ENCODE results near the gene ASAP3. TPM values are rescaled to one million over a fixed set of nuclear protein-coding genes. Genes with fewer than 3 reads are reported as not detected.
A peak's percentile ranks its signal among the peaks of the same experiment; 100 is the strongest.

Gene ASAP3
- total and polyA plus RNA-seq, 2 of the 13 experiments (the other 11 are each of a cell fraction or from before 2014, with no cell fraction given) = 32.6 to 37.0 TPM

DNA sequence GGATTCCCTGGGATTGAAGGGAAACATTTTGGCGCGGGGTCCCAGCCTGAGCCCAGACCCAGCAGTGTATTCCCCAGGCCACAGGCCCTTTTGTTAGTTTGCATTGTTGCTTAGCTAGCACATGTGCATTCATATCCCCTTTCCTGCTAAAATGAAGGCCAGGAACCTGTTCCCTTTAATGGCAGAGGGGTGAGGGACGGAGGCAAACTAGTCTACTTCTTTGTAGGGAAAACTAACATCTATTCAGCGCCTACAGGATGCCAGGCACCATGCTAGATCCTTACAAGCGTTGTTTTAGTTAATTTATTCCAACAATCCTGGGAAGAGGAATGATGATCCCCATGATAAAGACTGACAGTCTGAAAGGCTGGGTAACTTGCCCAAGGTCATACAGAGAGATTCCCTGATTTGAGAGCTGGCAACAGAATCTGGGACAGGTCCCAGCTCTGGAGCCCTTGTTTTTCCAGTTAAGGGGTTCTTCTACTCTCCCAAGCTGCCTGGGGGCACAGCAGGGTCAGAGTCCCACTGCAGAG, 47.6 kb upstream of the ASAP3 start (continued):
- TF ChIP-seq, protein P1, sequence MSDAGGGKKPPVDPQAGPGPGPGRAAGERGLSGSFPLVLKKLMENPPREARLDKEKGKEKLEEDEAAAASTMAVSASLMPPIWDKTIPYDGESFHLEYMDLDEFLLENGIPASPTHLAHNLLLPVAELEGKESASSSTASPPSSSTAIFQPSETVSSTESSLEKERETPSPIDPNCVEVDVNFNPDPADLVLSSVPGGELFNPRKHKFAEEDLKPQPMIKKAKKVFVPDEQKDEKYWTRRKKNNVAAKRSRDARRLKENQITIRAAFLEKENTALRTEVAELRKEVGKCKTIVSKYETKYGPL (CRISPR knock-in tag; IDR thresholded peaks at IDR 0.05) = no peak
- TF ChIP-seq ZBTB21 (CRISPR knock-in tag; IDR thresholded peaks at IDR 0.05) (no peak), HMG20B (CRISPR knock-in tag; conservative IDR thresholded peaks at IDR 0.05) (no peak)

DNA sequence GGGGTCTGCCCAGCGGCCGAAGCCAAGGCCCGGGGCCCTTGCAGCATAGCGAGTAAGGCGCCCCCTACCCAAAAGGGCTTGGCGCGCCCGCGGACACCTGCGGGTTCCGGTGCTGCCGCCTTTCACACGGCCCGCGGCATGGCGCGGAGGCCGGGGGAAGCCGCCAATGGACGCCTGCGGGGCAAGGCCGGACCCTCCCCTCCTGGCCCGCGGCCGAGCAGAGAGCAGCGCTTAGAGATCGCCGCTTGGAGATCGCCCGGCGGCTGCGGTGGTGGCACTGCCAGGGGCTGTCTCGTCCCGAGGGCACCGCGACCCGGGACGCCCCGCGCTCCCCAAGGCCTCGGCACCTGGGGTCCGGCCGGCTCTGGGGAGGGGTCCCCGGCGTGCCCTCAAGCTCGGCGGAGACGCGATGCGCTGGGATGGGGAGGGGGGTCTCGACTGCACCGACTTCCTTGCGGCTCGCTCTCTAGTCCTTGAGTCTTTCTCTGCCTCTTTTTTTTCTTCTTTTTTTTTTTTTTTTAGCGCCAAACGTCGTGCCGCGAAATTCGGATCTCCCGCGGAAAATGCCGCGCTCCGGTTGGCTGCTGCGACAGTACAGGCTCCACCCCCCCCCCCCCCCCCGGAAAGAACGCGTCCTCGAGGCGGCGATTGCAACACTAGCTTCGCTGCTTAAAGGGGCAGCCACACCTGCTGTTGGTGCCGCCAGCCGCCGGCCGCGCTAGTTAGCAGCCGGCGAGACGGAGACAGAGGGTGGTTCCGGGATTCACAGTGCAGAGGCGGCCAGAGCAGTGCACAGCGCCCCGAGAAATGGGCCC, 47.0 kb upstream of the ASAP3 start, which contains the start of gene E2F2:
TSS of gene E2F2 (minus strand) at position 487 of the 815 bp plus-strand sequence. CDS start at position 47, 440 bp downstream.
- in situ Hi-C loops (cut with HindIII; ENCODE audit: extremely low pct_ligation_motif_present, low pct_unique_long_range_greater_than_20kb) (loop anchor here (5.0 to 10.0 kb wide), 2 partner anchors 34 to 186 kb away; partner anchors contain the start of gene HNRNPR), intact Hi-C loops (cut with micrococcal nuclease; ENCODE audit: unreplicated experiment) (loop anchor here (10.0 kb wide), 1 partner anchor 166 kb away; the partner anchor contains the start of gene ZNF436)
- H3K4me3 ChIP-seq (replicated peaks in 1 of 3; ENCODE audit: insufficient read depth in 1 of 3, low read depth in 2 of 3, low read length in 3 of 3) = peak within 1 kb of the TSS; percentile 75 to 83 (median 77)
- H2AFZ ChIP-seq (ENCODE audit: low read length) = peak within 1 kb of the TSS; percentile 84
- peak within 1 kb of the TSS; percentile 65 for H3K9ac ChIP-seq (ENCODE audit: insufficient read depth, low read depth, low read length)
- H4K20me1 ChIP-seq (ENCODE audit: insufficient read depth, low read length) = no peaks in the 10 kb centered on the region
- no peaks in the 10 kb centered on the region for H3K9me3 ChIP-seq (ENCODE audit: low read length)
- peak within 1 kb of the TSS; percentile 100 for H3K4me2 ChIP-seq (ENCODE audit: low read depth, low read length)
- peak; percentile 84 for ATAC-seq
- H3K79me2 ChIP-seq (ENCODE audit: insufficient read depth, low read length) = no peaks in the 10 kb centered on the region
- FAIRE-seq = peak; percentile 15
- POLR2A ChIA-PET = interaction anchor here (0.6 to 1.0 kb wide), 4 partner anchors 9 to 363 kb away, joined by 3 to 6 read pairs (median 4); partner anchors contain the start of genes HNRNPR and LUZP1
- no peaks in the 10 kb centered on the region for H3K36me3 ChIP-seq (replicated peaks in 1 of 2; ENCODE audit: control insufficient read depth in 1 of 2, insufficient read depth in 2 of 2, low read length in 2 of 2)
- BruUV-seq (replicated peaks) = TSS peak; percentile 74
- H3K27me3 ChIP-seq (ENCODE audit: control insufficient read depth in 1 of 2, insufficient read depth in 2 of 2, low read length in 2 of 2) = no peaks in the 10 kb centered on the region
- CTCF ChIA-PET (ENCODE audit: low intra/inter-chr PET ratio, low total read pairs) = no interaction called here
- peak; percentile 80 for DNase-seq (ENCODE audit: low spot score)
- peak within 1 kb of the TSS; percentile 58 for H3K27ac ChIP-seq (ENCODE audit: extremely low read length, insufficient read depth, low read length)
- H3K4me1 ChIP-seq (ENCODE audit: insufficient read depth, low read length) = peaks cover 89% of the 10 kb centered on the region
- 1% methylated on average over 30 of the region's 85 CpGs for WGBS (ENCODE audit: low lambda C conversion rate)
- TF ChIP-seq SRF (IDR thresholded peaks at IDR 0.05; ENCODE audit: low read depth, low read length) (no peak), ZNF775 (CRISPR knock-in tag; IDR thresholded peaks at IDR 0.05; ENCODE audit: borderline replicate concordance) (peak; percentile 57; the same call in 1 of the 2 replicates), RFX5 (IDR thresholded peaks at IDR 0.05; ENCODE audit: low read depth, low read length) (no peak), ZNF550 (CRISPR knock-in tag; IDR thresholded peaks at IDR 0.05; ENCODE audit: borderline replicate concordance) (peak; percentile 20; the same call in 1 of the 2 replicates), ZNF235 (CRISPR knock-in tag; IDR thresholded peaks at IDR 0.05; ENCODE audit: borderline replicate concordance) (peak; percentile 78; the same call in 1 of the 2 replicates), RAD51 (IDR thresholded peaks at IDR 0.05; ENCODE audit: borderline replicate concordance) (no peak), HCFC1 (IDR thresholded peaks at IDR 0.05; ENCODE audit: low read depth, low read length) (no peak), CREM (IDR thresholded peaks at IDR 0.05) (peak; percentile 39; the same call in 1 of the 2 replicates), CREM (CRISPR knock-in tag; IDR thresholded peaks at IDR 0.05) (no peak), ZNF292 (CRISPR knock-in tag; IDR thresholded peaks at IDR 0.05; ENCODE audit: borderline replicate concordance, low read depth) (peak; percentile 83), ELF3 (CRISPR knock-in tag; IDR thresholded peaks at IDR 0.05) (peak; percentile 80)
- TF ChIP-seq, protein P2, sequence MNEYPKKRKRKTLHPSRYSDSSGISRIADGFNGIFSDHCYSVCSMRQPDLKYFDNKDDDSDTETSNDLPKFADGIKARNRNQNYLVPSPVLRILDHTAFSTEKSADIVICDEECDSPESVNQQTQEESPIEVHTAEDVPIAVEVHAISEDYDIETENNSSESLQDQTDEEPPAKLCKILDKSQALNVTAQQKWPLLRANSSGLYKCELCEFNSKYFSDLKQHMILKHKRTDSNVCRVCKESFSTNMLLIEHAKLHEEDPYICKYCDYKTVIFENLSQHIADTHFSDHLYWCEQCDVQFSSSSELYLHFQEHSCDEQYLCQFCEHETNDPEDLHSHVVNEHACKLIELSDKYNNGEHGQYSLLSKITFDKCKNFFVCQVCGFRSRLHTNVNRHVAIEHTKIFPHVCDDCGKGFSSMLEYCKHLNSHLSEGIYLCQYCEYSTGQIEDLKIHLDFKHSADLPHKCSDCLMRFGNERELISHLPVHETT (CRISPR knock-in tag; conservative IDR thresholded peaks at IDR 0.05) = no peak
- TF ChIP-seq, protein P3, sequence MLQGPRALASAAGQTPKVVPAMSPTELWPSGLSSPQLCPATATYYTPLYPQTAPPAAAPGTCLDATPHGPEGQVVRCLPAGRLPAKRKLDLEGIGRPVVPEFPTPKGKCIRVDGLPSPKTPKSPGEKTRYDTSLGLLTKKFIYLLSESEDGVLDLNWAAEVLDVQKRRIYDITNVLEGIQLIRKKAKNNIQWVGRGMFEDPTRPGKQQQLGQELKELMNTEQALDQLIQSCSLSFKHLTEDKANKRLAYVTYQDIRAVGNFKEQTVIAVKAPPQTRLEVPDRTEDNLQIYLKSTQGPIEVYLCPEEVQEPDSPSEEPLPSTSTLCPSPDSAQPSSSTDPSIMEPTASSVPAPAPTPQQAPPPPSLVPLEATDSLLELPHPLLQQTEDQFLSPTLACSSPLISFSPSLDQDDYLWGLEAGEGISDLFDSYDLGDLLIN (CRISPR knock-in tag; IDR thresholded peaks at IDR 0.05; ENCODE audit: borderline replicate concordance) = peak; percentile 26; the same call in 1 of the 2 replicates
- TF ChIP-seq, protein P4, sequence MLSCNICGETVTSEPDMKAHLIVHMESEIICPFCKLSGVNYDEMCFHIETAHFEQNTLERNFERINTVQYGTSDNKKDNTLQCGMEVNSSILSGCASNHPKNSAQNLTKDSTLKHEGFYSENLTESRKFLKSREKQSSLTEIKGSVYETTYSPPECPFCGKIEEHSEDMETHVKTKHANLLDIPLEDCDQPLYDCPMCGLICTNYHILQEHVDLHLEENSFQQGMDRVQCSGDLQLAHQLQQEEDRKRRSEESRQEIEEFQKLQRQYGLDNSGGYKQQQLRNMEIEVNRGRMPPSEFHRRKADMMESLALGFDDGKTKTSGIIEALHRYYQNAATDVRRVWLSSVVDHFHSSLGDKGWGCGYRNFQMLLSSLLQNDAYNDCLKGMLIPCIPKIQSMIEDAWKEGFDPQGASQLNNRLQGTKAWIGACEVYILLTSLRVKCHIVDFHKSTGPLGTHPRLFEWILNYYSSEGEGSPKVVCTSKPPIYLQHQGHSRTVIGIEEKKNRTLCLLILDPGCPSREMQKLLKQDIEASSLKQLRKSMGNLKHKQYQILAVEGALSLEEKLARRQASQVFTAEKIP (CRISPR knock-in tag; IDR thresholded peaks at IDR 0.05; ENCODE audit: borderline replicate concordance) = no peak

All from HepG2 (cell line).